Smooth muscle cell (in vitro differentiated cells): ENCODE measurements around the gene DDX51. TPM values are rescaled to one million over a fixed set of nuclear protein-coding genes. Genes with fewer than 3 reads are reported as not detected.

ENCODE experiments used
- DNase-seq: peaks from one replicate; lab custom pipeline; 2025; ENCODE audit not compliant: unreplicated experiment; lab: John Stamatoyannopoulos, UW
- H2AFZ ChIP-seq: fragments of 200-600 bp; sonication (generic); 2 replicates; pipeline ENCODE4 v1.6.0; 2016; ENCODE audit warnings: antibody characterized with exemption, low read depth, mild to moderate bottlenecking
- H3F3A ChIP-seq: fragments of 200-600 bp; sonication (generic); 2 replicates; pipeline ENCODE4 v1.6.0; 2017; ENCODE audit warnings: antibody characterized with exemption, low read depth
- H3K27ac ChIP-seq: fragments of 200-600 bp; sonication (generic); 2 replicates; pipeline ENCODE4 v1.5.1; 2016; ENCODE audit warnings: low read depth, mild to moderate bottlenecking
- H3K27me3 ChIP-seq: fragments of 200-600 bp; sonication (generic); 2 replicates; pipeline ENCODE4 v1.6.1; 2016; ENCODE audit warnings: low read depth, mild to moderate bottlenecking
- H3K36me3 ChIP-seq: fragments of 200-600 bp; sonication (generic); 2 replicates; pipeline ENCODE4 v1.5.1; 2016; ENCODE audit warnings: low read depth
- H3K4me1 ChIP-seq: fragments of 200-600 bp; sonication (generic); 2 replicates; pipeline ENCODE4 v1.5.1; 2016; ENCODE audit warnings: low read depth
- H3K4me2 ChIP-seq: fragments of 200-600 bp; sonication (generic); 2 replicates; pipeline ENCODE4 v1.6.0; 2016; ENCODE audit warnings: mild to moderate bottlenecking
- H3K4me3 ChIP-seq: fragments of 200-600 bp; sonication (generic); 2 replicates; pipeline ENCODE4 v1.5.1; 2016; ENCODE audit warnings: mild to moderate bottlenecking
- H3K79me2 ChIP-seq: fragments of 200-600 bp; sonication (generic); 2 replicates; pipeline ENCODE4 v1.6.0; 2016; ENCODE audit warnings: low read depth, mild to moderate bottlenecking
- H3K9ac ChIP-seq: fragments of 200-600 bp; sonication (generic); 2 replicates; pipeline ENCODE4 v1.6.0; 2016; ENCODE audit warnings: low read depth
- H3K9me3 ChIP-seq: fragments of 200-600 bp; sonication (generic); replicated peaks from 2 replicates; pipeline ENCODE4 v1.5.1; 2016; ENCODE audit warnings: low read depth
- H4K20me1 ChIP-seq: fragments of 200-600 bp; sonication (generic); 2 replicates; pipeline ENCODE4 v1.6.0; 2016; ENCODE audit warnings: low read depth
- CTCF ChIP-seq: fragments of 200-600 bp; sonication (generic); IDR thresholded peaks from 2 replicates; pipeline ENCODE4 v1.5.1; 2017; ENCODE audit warnings: borderline replicate concordance, mild to moderate bottlenecking, antibody characterized with exemption; ENCODE audit not compliant: insufficient read depth, poor library complexity, severe bottlenecking
- whole genome bisulfite sequencing: methylation state at CpG from one replicate; pipeline ENCODE4 v1.1.7; 2016; ENCODE audit warnings: low lambda C conversion rate; 5-methylcytosine and 5-hydroxymethylcytosine counted together
- polyA plus RNA-seq: library from polyadenylated mRNA; unstranded; fragments of >200 nt; fragmentation: Nextera tagmentation; extraction: Ambion mirVana; gene quantifications from 2 replicates; pipeline ENCODE4 v1.2.1, GENCODE V29; 2016
- total RNA-seq: library from RNA; depleted of rRNA; stranded (reverse); fragments of >200 nt; gene quantifications from 2 replicates; pipeline ENCODE4 v1.2.3, GENCODE V29; 2014

The DDX51 gene
- total and polyA plus RNA-seq, 2 experiments from 2014 or later, result 1.6 to 12.5 TPM

- H3K27me3 ChIP-seq, result no peaks in the 10 kb centered on the region
- TF ChIP-seq CTCF, result no peak
- peaks cover 5% of the 10 kb centered on the region for H4K20me1 ChIP-seq
- no peaks in the 10 kb centered on the region for H3K9me3 ChIP-seq
- no peaks in the 10 kb centered on the region for H3F3A ChIP-seq
- H3K9ac ChIP-seq, result no peak overlapping the region
- no peaks in the 10 kb centered on the region for H3K4me1 ChIP-seq
- no peaks in the 10 kb centered on the region for H3K36me3 ChIP-seq
- no peak overlapping the region for H3K4me2 ChIP-seq
- DNase-seq, result no peak
- H3K79me2 ChIP-seq, result no peaks in the 10 kb centered on the region
- WGBS, result 94% methylated on average over 10 of the region's 10 CpGs
- no peak overlapping the region for H2AFZ ChIP-seq
- no peak overlapping the region for H3K4me3 ChIP-seq
- no peak overlapping the region for H3K27ac ChIP-seq
Measured at GRCh38 chr12:132155771-132156572, 11.9 kb upstream of the DDX51 start.

GRCh38 chr12:132154941-132155770 is 11.0 kb upstream of the DDX51 start:
- Histone ChIP-seq H3K9me3 (no peaks in the 10 kb centered on the region), H3K36me3 (no peaks in the 10 kb centered on the region), H2AFZ (no peak overlapping the region), H3F3A (no peaks in the 10 kb centered on the region), H3K4me3 (no peak overlapping the region), H3K9ac (no peak overlapping the region), H3K79me2 (no peaks in the 10 kb centered on the region), H3K27ac (no peak overlapping the region), H3K27me3 (no peaks in the 10 kb centered on the region), H4K20me1 (peaks cover 5% of the 10 kb centered on the region), H3K4me1 (no peaks in the 10 kb centered on the region), H3K4me2 (no peak overlapping the region)
- 96% methylated on average over 45 of the region's 51 CpGs for WGBS
- no peak for DNase-seq
- TF ChIP-seq CTCF, result no peak

- Histone ChIP-seq H4K20me1 (peaks cover 5% of the 10 kb centered on the region), H3K27me3 (no peaks in the 10 kb centered on the region), H3K79me2 (no peaks in the 10 kb centered on the region), H3F3A (no peaks in the 10 kb centered on the region), H3K4me2 (peak overlapping the region; percentile 63), H3K27ac (no peak overlapping the region), H3K4me1 (no peaks in the 10 kb centered on the region), H3K36me3 (no peaks in the 10 kb centered on the region), H2AFZ (no peak overlapping the region), H3K4me3 (no peak overlapping the region), H3K9ac (no peak overlapping the region), H3K9me3 (no peaks in the 10 kb centered on the region)
- 86% methylated on average over 21 of the region's 21 CpGs for WGBS
- TF ChIP-seq CTCF, result no peak
- no peak for DNase-seq
Measured at GRCh38 chr12:132154341-132154761, 10.2 kb upstream of the DDX51 start.
